GM06990 (cell line): ENCODE results near the gene CKAP2.
"Not testable (repeated sequence)": the region's sequence is repeated elsewhere in the genome, so short reads cannot be mapped to it uniquely, and the experiment has no call there.

Source experiments
- DNase-seq: peaks from one replicate; pipeline ENCODE4 v3.0.0-alpha.2; 2011; ENCODE audit not compliant: insufficient read length; ENCODE audit errors: extremely low read depth
- H3K27me3 ChIP-seq: replicated peaks from 2 replicates; pipeline ENCODE4 v1.6.0; 2011; ENCODE audit warnings: low read length; ENCODE audit not compliant: control insufficient read depth, insufficient read depth
- H3K36me3 ChIP-seq: 2 replicates; pipeline ENCODE4 v1.5.1; 2011; ENCODE audit warnings: low read length; ENCODE audit not compliant: control insufficient read depth, insufficient read depth
- H3K4me3 ChIP-seq: replicated peaks from 2 replicates; pipeline ENCODE4 v1.5.1; 2011; ENCODE audit warnings: low read depth, mild to moderate bottlenecking, control low read depth, low read length
- CTCF ChIP-seq: IDR thresholded peaks from 2 replicates; pipeline ENCODE4 v1.5.1; 2011; ENCODE audit warnings: low read length, control low read depth, mild to moderate bottlenecking, inconsistent platforms; ENCODE audit not compliant: insufficient read depth, poor library complexity, severe bottlenecking

Gene CKAP2

DNA sequence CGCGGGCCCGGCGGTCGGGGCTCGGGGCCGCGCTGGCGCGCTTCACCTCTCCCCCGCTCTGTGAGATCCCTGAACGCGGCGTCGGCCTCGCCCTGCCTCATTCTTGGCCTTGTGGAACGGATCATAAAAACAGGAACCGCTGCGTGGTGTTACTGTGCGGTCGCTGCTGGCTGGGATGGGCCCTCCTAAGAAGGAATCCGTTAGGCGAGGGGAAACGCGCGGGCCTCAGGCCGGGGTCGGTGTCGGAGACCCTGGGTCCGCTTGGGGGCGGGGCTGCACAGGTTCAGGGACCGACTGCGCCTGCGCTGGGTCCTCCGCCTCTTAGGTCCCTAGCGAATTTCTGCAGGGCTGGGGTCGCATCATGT, 381 bp downstream of the CKAP2 start:
- no peak for TF ChIP-seq CTCF
- no peaks in the 10 kb centered on the region for H3K27me3 ChIP-seq
- peaks cover 2% of the 10 kb centered on the region for H3K36me3 ChIP-seq
- DNase-seq: peak; percentile 82
- H3K4me3 ChIP-seq: peak overlapping the region; percentile 96

GRCh38 chr13:52459668-52460067, 4.4 kb downstream of the CKAP2 start:
- TF ChIP-seq CTCF: no peak
- no peaks in the 10 kb centered on the region for H3K27me3 ChIP-seq
- no peak overlapping the region for H3K4me3 ChIP-seq
- peaks cover 4% of the 10 kb centered on the region for H3K36me3 ChIP-seq
- DNase-seq: no peak

- Histone ChIP-seq H3K4me3 (no peak overlapping the region), H3K27me3 (no peaks in the 10 kb centered on the region), H3K36me3 (peaks cover 4% of the 10 kb centered on the region)
- TF ChIP-seq CTCF: no peak
- no peak for DNase-seq
These were observed 6.0 kb downstream of the CKAP2 start for GRCh38 chr13:52461265-52461664.

DNA sequence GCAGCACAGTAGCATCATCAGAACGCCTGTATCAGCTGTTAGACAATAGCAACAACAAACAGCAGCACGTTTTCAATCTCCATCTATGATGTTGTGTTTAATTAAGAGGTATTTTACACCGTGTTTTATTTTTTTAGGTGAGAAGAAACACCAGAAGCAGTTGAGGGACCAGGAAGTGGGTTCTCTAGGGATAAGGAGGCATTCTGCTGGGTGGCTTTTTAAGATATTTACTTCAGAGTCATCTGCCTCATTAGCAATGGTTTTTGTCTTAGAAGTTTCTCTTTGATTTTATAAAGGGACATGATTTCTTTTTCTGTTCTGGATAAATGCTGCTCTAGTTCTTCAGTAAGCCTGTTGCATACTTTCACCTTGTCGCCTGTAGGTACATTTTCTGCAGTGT, 8.2 kb downstream of the CKAP2 start:
- no peak for DNase-seq
- Histone ChIP-seq H3K27me3 (no peaks in the 10 kb centered on the region), H3K4me3 (no peak overlapping the region), H3K36me3 (peaks cover 8% of the 10 kb centered on the region)
- TF ChIP-seq CTCF: no peak

GRCh38 chr13:52468487-52468886, 13.2 kb downstream of the CKAP2 start:
- not testable (repeated sequence) for DNase-seq, H3K27me3 ChIP-seq, H3K36me3 ChIP-seq, H3K4me3 ChIP-seq

- not testable (repeated sequence) for H3K4me3 ChIP-seq, DNase-seq, H3K36me3 ChIP-seq, H3K27me3 ChIP-seq
These were observed 25.6 kb downstream of the CKAP2 start for GRCh38 chr13:52480677-52481428.

GRCh38 chr13:52487078-52487477, 31.8 kb downstream of the CKAP2 start:
- DNase-seq, H3K36me3 ChIP-seq, H3K27me3 ChIP-seq, H3K4me3 ChIP-seq: not testable (repeated sequence)

DNA sequence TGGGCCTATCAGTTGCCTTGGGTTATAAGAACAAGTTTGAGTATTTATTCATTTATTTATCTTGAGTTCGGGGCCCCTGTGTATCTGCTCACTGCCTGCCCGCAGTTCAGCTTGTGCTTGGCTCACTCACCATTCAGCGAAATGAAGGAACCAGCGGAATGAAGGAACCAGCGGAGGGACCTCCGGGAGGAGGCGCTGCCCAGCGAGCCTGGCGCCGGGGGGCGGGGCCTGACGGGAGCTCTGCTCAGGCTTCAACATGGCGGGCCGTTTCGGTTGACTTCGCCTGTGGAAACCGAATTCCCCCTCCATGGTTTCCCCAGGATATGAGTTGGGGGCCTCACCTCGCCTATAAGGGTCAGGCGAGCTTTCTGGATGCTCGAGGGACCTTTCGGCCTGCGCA, 33.5 kb downstream of the CKAP2 start:
- DNase-seq, H3K4me3 ChIP-seq, H3K36me3 ChIP-seq, H3K27me3 ChIP-seq: not testable (repeated sequence)

DNA sequence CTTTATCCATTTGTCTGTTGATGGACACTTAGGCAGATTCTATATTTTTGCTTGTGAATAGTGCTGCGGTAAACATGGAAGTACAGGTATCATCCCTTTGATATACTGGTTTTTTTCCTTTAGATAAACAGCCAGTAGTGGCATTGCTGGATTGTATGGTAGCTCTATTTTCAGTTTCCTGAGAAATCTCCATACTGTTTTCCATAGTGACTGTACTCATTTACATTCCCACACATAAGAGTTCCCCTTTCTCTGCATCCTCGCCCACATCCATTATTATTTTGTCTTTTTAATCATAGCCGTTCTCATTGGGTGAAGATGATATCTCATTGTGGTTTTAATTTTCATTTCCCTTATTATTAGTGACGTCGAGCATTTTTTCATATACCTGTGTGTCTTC, 35.7 kb downstream of the CKAP2 start:
- not testable (repeated sequence) for H3K4me3 ChIP-seq, H3K36me3 ChIP-seq, DNase-seq, H3K27me3 ChIP-seq

DNA sequence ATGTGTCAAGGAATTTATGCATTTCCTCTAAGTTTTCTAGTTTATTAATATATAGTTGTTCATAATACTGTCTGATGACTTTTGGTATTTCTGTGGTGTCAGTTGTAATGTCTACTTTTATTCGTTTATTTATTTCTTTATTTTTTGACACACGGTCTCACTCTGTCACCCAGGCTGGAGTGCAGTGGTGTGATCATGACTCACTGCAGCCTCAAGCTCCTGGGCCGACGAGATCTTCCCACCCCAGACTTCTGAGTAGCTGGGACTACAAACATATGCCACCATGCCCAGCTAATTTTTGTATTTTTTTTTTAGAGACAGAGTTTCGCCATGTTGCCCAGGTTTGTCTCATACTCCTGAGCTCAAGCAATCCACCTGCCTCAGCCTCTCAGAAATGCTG, 39.0 kb downstream of the CKAP2 start:
- DNase-seq, H3K36me3 ChIP-seq, H3K4me3 ChIP-seq, H3K27me3 ChIP-seq: not testable (repeated sequence)
